Stimulated activated CD4-positive, alpha-beta T cell treated with anti-CD3 and anti-CD28 coated beads, Interleukin-4, amount 100 ng/mL, for 48 hours (primary cell): ENCODE measurements around the gene SRSF6.
"Not testable (repeated sequence)": the region's sequence is repeated elsewhere in the genome, so short reads cannot be mapped to it uniquely, and the experiment has no call there.

Experiments used
- DNase-seq, 2 donors: peaks; one replicate each; pipeline ENCODE4 v3.0.0-alpha.2; 2020; ENCODE audit warnings: low read depth in 2 of 2

Gene SRSF6

DNA sequence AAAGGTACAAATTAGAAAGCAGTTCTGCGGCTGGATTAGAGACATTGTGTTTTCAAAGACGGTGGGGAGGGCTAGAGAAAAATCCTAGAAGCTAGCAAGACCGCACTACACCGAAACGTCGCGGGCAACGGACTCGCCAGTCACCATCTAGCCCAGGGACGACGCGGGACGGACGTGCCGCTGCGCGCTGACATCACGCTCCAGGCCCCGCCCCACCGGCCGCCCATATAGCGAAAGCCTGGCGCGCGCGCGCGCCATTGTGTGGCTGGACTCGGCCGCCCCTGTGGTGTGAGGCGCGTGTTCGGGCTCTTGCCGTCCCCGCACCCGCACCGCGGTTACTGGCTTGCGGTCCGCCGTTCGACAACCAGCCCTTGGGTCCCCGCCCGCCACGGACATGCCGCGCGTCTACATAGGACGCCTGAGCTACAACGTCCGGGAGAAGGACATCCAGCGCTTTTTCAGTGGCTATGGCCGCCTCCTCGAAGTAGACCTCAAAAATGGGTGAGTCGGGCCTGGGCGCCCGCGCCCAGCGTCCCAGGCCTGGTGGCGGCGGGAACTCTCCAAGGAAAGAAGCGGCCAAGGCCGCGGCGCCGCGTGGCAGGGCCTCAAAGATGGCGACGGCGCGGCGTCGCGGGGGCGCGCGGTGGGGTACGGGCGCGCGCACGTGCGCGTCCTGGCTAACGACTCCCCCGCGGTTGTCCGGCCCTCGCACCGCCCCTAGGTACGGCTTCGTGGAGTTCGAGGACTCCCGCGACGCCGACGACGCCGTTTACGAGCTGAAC lies at the start of gene SRSF6:
SRSF6 (plus strand) TSS at position 257 of the 782 bp plus-strand sequence; CDS start at position 395, 138 bp downstream.
- DNase-seq: peak; percentile 89

DNA sequence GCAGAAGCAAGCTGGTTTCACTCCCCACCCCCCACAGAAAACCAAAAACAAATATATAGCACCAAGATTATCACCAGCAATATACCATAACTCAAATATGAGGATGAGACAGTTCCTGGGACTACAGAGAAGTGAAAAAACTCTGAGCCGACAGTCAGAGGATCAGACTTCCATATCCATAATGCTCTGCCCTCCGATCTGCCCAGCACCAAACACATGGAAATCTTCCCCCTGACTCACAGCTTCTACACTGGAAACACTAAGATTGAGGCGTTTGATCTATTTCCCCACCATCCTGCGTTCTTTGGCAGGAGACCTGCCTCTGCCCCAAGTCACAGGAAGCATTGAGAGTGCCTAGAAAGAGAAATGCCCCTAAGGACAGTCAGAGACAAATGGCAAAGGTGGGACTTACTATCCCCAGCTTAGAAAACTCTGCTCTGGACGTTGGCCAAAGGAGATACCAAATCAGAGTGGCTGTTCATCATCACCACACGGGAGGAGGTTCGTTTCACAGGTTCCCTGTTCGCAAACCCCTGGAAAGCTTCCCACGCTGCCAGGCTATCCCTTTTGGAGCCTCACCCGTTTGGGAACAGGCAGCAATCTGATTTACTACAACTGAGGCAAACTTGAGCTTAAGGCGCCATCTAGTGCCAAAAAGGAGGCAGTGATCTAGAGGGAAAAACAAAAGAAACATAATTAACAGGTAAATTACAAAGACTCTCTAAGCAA lies 48.7 kb upstream of the SRSF6 start:
- no peak for DNase-seq

GRCh38 chr20:43409577-43409913 lies 48.2 kb upstream of the SRSF6 start:
- no peak for DNase-seq

DNA sequence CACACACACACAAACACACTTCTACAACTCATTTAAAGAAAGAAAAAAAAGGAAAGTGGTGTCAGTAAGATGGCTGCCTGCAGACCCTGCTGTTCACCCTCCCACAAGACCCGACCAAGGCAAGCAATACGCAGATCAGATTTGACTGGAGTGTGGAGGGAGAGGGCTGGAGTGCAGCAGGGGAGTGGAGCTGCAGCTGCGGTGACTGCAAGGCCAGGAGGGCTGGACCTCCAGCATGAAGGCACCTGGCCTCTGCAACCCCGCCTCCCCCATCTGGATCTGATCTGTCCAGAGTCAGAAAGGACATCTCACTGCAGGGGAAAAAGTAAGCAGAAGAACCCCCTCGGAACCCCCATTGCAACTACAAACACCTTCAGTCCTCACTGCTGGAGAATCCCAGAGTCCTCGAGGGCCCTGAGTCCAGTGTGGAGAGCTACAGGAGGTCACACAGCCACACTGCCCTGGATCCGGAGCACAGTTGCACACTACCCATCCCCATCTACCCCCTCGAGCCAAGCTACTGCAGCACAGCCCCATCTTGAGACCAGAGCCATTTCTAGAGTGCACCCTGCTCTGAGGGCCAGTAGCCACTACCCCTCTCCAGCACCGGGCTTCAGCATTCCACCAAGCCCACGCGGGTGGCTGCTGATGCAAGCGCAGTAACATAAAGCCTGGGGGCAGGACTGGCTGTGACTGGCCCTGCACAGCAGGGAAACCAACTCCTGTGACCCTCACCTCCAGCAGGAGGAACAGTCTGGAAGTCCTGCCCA lies 41.9 kb upstream of the SRSF6 start:
- DNase-seq: no peak

DNA sequence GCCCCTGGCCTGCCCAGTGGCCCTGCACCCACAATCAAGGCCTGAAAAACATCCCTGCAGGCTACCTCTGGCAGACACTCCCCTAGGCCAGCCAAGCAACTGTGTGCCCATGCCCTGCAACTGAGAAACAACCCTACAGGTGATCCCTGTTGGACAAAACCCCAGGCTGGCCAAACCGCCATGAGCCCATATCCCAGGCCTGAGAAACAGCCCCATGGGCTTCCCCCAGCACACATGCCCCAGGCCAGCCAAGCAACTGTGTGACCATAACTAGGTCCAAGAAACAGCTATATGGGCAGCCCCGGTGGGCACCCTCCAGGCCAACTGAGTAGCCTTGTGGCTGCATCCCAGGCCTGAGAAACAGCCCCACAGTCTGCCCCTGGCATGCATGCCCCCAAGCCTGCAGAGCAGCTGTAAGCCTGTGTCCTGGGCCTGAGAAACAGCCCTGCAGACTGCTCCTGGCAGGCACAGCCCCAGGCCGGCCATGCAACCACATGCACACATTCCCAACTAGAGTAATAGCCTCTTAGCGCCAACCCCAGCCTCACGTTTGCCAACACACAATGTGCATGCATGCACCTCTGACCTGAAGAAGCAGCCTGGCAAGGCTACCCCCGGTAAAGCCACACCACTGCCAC lies 41.0 kb upstream of the SRSF6 start:
- no peak for DNase-seq

- no peak for DNase-seq
These were observed 37.5 kb upstream of the SRSF6 start for GRCh38 chr20:43420192-43420591.

DNA sequence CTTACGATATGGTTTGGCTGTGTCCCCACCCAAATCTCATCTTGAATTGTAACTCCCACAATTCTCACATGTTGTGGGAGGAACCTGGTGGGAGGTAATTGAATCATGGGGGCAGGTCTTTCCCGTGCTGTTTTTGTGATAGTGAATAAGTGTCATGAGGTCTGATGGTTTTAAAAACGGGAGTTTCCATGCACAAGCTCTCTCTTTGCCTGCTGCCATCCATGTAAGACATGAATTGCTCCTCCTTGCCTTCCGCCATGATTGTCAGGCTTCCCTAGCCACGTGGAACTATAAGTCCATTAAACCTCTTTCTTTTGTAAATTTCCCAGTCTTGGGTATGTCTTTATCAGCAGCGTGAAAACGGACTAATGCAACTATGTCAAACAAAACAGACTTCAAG lies 36.8 kb upstream of the SRSF6 start:
- not testable (repeated sequence) for DNase-seq

GRCh38 chr20:43426172-43426571 lies 31.5 kb upstream of the SRSF6 start:
- no peak for DNase-seq

GRCh38 chr20:43430265-43431133 lies 27.2 kb upstream of the SRSF6 start:
- no peak for DNase-seq

DNA sequence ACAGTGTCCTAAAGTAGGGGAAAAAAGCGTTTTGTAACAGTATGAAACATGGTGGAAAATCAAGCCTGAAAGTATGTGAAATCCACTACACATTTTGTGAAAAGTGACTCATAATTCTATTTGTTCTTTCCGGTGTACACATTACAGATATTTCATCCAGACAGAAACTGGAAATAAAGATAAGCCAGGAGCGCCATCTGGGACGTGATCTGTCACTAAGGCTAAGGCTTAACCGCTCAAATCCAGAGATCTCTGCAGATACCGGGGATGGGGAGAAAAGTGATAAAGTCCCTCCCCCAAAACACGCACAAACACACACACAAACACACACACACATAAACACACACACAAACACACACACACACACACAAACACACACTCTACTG lies 26.6 kb upstream of the SRSF6 start:
- DNase-seq: no peak

DNA sequence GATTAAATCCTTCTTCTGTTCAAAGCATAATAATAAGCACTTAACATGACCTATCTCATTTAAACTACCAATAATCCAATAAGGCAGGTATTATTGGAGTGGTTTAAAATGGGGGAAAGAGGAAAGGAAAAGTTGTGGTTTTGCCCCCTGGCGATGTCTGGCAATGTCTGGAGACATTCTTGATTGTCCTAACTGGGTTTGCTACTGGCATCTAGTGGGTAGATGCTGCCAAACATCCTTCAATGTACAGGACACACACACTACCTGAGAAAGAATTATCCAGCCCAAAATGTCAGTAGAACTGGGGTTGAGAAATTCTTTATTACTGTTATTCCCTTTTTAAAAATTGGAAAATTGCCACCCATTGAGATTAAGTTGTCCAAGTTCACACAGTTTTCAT lies 25.2 kb upstream of the SRSF6 start:
- no peak for DNase-seq

DNA sequence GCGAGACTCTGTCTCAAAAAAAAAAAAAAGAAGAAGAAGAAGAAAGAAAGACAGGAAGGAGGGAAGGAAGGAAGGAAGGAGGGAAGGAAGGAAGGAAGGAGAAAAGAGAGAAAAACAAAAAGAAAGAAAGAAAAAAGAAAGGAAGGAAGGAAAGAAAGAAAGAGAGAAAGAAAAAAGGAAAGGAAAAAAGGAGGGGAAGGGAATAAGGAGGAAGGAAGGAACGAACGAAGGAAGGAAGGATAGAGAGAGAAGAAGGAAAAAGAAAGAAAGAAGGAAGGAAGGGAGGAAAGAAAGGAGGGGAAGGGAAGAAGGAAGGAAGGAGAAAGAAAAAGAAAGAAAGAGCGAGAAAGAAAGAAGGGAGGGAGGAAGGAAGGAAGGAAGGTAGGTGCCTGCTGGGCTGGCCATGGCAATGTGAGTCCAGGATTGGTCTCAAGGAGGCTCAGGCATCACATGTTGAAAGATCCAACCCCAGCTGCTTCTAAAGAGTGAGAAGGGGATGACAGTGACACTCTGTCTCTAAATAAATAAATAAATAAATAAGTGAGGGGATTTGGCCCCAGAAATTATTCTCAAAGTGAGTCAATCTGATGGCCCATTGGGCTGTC lies 24.3 kb upstream of the SRSF6 start:
- no peak for DNase-seq

DNA sequence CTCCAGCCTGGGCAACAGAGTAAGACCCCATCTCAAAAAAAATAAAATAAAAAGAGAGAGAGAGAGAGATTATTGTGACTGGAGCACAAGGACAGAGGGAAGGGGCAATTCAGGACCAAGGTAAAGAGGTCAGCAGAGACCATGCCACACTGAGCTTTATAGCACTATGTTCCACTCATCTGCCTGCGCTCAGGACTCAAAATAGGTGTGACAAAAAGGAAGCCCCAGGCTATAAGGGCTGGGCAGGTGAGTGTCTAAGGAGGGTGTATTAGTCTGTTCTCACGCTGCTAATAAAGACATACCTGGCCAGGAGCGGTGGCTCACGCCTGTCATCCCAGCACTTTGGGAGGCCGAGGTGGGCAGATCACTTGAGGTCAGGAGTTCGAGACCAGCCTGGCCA lies 23.1 kb upstream of the SRSF6 start:
- DNase-seq: no peak

- DNase-seq: no peak
These were observed 18.9 kb upstream of the SRSF6 start for GRCh38 chr20:43438578-43439316.

DNA sequence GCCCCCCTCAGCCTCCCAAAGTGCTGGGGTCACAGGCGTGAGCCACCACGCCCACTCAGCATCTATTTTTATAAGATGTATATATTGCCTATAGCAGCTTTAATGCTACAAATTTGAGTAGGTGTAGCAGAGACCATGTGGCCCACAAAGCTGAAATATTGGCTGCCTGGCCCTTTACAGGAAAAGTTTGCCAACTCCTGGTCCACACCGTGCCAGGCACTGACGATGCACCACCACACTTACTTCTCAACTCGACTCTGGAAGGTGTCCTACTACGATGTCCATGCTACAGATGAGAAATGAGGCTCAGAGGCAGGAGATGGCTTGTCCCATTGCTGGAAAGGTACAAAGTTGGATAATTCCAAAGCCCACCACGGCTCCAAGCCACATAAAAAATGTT lies 17.2 kb upstream of the SRSF6 start:
- DNase-seq: no peak

DNA sequence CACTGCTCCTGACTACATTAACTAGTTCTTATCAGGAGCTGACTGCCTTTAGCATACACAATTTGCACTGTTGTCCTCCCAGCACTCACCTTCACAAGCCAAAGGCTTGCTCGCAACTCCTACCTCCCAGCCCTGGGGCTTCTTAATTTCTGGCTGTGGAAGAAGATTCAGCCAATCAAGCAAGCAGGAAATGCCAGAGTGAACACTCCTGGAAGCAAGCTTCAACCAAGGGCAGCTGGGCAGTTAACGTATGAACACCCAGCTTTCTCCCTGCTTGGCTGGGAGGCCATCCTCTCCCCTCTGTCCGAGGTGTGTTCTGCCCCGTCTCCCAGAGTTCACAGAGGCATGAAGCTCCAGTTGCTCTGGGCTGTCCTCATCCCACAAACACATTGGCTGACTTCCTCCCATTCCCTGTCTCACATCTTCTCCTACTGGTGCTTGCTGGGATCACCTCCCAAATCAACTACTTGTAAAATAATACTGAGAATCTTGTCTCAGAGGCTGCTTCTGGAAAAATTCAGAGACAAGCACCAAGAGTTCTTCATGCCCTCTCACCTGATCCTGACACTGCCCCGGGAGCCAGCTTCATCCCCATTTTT lies 15.3 kb upstream of the SRSF6 start:
- no peak for DNase-seq

DNA sequence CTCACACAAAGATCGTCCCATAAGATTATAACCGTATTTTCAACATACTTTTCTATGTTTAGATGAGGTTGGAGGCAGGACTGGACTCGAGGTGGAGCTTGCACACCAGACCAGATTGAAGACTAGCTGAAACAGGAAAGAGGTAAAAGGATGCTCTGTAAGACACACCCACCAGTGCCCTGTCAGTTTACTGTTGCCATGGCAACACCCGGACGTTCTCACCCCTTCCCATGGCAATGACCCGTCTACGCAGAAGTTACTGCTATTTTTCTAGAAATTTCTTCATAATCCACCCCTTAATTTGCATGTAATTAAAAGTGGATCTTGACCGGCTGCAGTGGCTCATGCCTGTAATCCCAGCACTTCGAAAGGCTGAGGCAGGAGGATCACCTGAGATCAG lies 13.6 kb upstream of the SRSF6 start:
- no peak for DNase-seq

- no peak for DNase-seq
These were observed 11.3 kb upstream of the SRSF6 start for GRCh38 chr20:43446361-43446879.

DNA sequence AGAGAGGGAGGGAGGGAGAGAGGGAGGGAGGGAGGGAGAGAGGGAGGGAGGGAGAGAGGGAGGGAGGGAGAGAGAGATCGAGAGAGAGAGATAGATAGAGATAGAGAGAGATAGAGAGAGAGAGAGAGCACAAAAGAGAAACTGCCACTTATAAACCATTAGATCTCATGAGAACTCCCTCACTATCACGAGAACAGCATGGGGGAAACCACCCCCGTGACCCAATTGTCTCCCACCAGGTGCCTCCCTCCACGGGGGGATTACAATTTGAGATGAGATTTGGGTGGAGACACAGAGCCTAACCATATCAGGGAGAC lies 9.3 kb upstream of the SRSF6 start:
- not testable (repeated sequence) for DNase-seq
